Measurements from ENCODE around the gene IL2RG.
A peak's percentile ranks its signal among the peaks of the same experiment; 100 is the strongest.

Gene IL2RG

GRCh38 chrX:71111141-71111843, at the start of gene IL2RG:
Gene IL2RG, minus strand, starts transcription at chrX:71111577. Its CDS starts 38 bp downstream, at chrX:71111539.
- DNase-seq: no peak

GRCh38 chrX:71160475-71160874, 49.1 kb upstream of the IL2RG start:
- DNase-seq: no peak

GRCh38 chrX:71159335-71159734, 48.0 kb upstream of the IL2RG start:
- DNase-seq: no peak

GRCh38 chrX:71158603-71159002, 47.2 kb upstream of the IL2RG start:
- no peak for DNase-seq

- DNase-seq: no peak
Measured at GRCh38 chrX:71154641-71155040, 43.3 kb upstream of the IL2RG start.

- no peak for DNase-seq
Measured at GRCh38 chrX:71154196-71154595, 42.8 kb upstream of the IL2RG start.

- no peak for DNase-seq
Measured at GRCh38 chrX:71151366-71151765, 40.0 kb upstream of the IL2RG start.

GRCh38 chrX:71148278-71148663, 36.9 kb upstream of the IL2RG start:
- DNase-seq: no peak

- DNase-seq: no peak
Measured at GRCh38 chrX:71147496-71148277, 36.3 kb upstream of the IL2RG start.

GRCh38 chrX:71144651-71145050, 33.3 kb upstream of the IL2RG start, which contains the start of gene NLGN3:
Gene NLGN3, plus strand, starts transcription at chrX:71144841. Its CDS starts 2,909 bp downstream, at chrX:71147750.
- DNase-seq: no peak

- no peak for DNase-seq
Measured at GRCh38 chrX:71143508-71143907, 32.1 kb upstream of the IL2RG start.

GRCh38 chrX:71140440-71140839, 29.1 kb upstream of the IL2RG start:
- no peak for DNase-seq

GRCh38 chrX:71131510-71131909, 20.1 kb upstream of the IL2RG start:
- no peak for DNase-seq

GRCh38 chrX:71128915-71129765, 17.8 kb upstream of the IL2RG start:
- DNase-seq: peak; percentile 28

GRCh38 chrX:71128166-71128833, 16.9 kb upstream of the IL2RG start:
- no peak for DNase-seq

GRCh38 chrX:71118985-71119535, 7.7 kb upstream of the IL2RG start:
- DNase-seq: no peak

GRCh38 chrX:71118032-71118984, 6.9 kb upstream of the IL2RG start, which contains the start of gene MED12:
Gene MED12, plus strand, starts transcription at chrX:71118596. Its CDS starts 159 bp downstream, at chrX:71118755.
- peak; percentile 91 for DNase-seq

GRCh38 chrX:71117358-71117757, 6.0 kb upstream of the IL2RG start:
- no peak for DNase-seq

- no peak for DNase-seq
Measured at GRCh38 chrX:71111921-71112431, 599 bp upstream of the IL2RG start.

GRCh38 chrX:71109051-71109450, 2.3 kb downstream of the IL2RG start:
- DNase-seq: no peak
